ENCODE data around the gene CDC42SE2.
"Not testable (repeated sequence)": the region's sequence is repeated elsewhere in the genome, so short reads cannot be mapped to it uniquely, and the experiment has no call there.

The CDC42SE2 gene

DNA sequence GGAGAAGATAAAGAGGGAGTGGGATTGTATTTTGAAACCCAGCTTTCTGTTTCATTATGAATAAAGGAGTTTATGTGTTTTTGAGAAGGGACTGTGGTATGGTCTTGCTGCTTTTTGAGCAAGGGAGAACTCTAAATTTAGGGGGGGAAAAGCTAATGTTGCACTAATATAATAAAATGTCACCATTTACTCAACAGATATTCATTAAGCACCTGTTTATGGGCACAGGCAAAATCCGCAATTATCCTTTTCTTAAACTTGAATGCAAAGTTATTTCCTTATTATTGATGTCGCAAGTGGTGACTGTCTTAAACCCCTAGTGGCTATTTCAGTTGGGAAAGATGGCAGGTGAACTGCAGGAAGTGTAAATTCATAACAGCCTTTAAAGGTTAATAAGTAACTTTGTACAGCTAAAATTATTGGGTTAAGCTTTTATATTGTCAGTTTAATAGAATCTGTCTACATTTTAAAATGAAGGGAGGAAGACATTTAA, 1.5 kb downstream of the CDC42SE2 start:
- H3K4me3 ChIP-seq (ENCODE audit: low read length): peak overlapping the region; percentile 89
- TF ChIP-seq, protein P1, sequence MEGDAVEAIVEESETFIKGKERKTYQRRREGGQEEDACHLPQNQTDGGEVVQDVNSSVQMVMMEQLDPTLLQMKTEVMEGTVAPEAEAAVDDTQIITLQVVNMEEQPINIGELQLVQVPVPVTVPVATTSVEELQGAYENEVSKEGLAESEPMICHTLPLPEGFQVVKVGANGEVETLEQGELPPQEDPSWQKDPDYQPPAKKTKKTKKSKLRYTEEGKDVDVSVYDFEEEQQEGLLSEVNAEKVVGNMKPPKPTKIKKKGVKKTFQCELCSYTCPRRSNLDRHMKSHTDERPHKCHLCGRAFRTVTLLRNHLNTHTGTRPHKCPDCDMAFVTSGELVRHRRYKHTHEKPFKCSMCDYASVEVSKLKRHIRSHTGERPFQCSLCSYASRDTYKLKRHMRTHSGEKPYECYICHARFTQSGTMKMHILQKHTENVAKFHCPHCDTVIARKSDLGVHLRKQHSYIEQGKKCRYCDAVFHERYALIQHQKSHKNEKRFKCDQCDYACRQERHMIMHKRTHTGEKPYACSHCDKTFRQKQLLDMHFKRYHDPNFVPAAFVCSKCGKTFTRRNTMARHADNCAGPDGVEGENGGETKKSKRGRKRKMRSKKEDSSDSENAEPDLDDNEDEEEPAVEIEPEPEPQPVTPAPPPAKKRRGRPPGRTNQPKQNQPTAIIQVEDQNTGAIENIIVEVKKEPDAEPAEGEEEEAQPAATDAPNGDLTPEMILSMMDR (IDR thresholded peaks at IDR 0.05; ENCODE audit: insufficient read depth, low read depth, low read length, missing control alignments): peak; percentile 55
- DNase-seq (ENCODE audit: low read depth): peak; percentile 71

GRCh38 chr5:131266370-131267060, 2.7 kb downstream of the CDC42SE2 start:
- H3K4me3 ChIP-seq (ENCODE audit: low read length): no peak overlapping the region
- TF ChIP-seq, protein P1 (IDR thresholded peaks at IDR 0.05; ENCODE audit: insufficient read depth, low read depth, low read length, missing control alignments): no peak
- no peak for DNase-seq (ENCODE audit: low read depth)

DNA sequence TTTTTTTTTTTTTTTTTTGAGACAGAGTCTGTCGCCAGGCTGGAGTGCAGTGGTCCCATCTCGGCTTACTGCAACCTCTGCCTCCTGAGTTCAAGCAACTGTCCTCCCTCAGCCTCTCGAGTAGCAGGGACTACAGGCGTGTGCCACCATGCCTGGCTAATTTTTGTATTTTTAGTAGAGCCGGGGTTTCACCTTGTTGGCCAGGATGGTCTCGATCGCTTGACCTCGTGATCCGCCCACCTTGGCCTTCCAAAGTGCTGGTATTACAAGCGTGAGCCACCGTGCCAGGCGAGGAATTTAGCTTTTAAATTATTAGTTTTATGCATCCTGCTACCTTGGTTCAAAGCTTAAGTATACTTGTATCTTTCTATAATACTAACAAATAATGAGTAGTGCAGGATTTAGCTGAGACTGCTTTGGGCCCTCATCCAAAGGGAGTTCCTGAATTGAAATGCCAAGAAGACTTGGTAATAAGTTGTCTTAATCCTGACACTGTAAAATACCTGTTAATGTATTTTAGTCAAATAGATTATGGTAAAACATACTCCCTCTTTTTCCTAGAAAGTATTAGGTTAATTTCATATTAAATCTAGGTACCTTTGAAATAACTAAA, 5.0 kb downstream of the CDC42SE2 start:
- DNase-seq (ENCODE audit: low read depth): no peak
- H3K4me3 ChIP-seq (ENCODE audit: low read length): no peak overlapping the region

DNA sequence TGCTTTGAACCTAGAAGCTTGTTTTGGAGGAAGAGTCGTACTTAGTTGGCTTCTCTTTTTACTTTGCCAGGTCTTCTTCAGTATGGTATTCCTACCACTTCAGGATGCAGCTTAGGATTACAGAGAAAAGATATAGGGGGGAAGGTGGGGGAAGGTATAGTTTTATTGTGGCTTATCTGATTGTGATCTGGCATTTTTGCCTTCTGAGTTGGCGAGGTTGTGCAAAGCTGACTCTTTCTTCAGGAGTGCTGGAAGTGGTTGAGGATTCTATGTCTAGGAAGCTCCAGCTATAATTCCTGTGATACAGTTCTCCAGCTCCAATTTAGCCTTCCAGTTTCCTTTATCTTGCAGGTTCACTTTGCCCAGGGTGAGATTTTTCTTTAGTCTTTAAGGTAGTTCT, 7.0 kb downstream of the CDC42SE2 start:
- peak; percentile 41 for DNase-seq (ENCODE audit: low read depth)

More for the DNA sequence above, 5.0 kb downstream of the CDC42SE2 start:
- TF ChIP-seq, protein P1 (IDR thresholded peaks at IDR 0.05; ENCODE audit: insufficient read depth, low read depth, low read length, missing control alignments): no peak

DNA sequence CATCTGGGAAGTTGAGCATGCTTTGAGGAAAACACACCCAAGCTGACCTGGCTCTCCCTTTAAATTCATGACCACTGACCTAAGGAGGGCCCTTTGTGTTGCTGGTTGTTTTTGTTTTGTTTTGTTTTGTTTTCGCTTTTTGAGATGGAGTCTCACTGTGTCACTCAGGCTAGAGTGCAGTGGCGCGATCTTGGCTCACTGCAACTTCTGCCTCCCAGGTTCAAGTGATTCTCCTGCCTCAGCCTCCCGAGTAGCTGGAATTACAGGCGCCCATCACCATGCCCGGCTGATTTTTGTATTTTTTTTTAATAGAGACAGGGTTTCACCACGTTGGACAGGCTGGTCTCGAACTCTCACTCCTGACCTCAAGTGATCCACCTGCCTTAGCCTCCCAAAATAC, 8.0 kb downstream of the CDC42SE2 start:
- not testable (repeated sequence) for DNase-seq (ENCODE audit: low read depth); H3K4me3 ChIP-seq (ENCODE audit: low read length)

More for the DNA sequence above, 7.0 kb downstream of the CDC42SE2 start:
- TF ChIP-seq, protein P1 (IDR thresholded peaks at IDR 0.05; ENCODE audit: insufficient read depth, low read depth, low read length, missing control alignments): no peak
- no peak overlapping the region for H3K4me3 ChIP-seq (ENCODE audit: low read length)

DNA sequence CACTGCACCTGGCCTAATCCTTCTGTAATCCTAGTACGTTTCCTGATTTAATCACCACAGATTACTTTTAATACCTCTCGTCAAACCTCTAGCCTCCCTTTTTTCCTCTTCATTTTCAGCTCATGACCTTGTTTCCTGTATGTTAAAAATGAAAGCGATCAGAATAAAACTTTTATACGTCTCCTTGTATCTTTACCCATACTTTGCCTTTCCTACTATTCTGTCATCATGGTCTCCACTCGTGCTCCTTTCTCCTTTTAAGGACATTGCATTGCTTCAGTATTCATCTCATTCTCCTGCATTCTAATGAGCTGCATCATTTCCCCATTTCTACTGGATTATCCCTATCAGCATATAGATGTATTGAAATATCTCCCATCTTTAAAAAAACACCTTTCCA, 8.5 kb downstream of the CDC42SE2 start:
- DNase-seq (ENCODE audit: low read depth): no peak
- no peak overlapping the region for H3K4me3 ChIP-seq (ENCODE audit: low read length)
- TF ChIP-seq, protein P1 (IDR thresholded peaks at IDR 0.05; ENCODE audit: insufficient read depth, low read depth, low read length, missing control alignments): no peak

DNA sequence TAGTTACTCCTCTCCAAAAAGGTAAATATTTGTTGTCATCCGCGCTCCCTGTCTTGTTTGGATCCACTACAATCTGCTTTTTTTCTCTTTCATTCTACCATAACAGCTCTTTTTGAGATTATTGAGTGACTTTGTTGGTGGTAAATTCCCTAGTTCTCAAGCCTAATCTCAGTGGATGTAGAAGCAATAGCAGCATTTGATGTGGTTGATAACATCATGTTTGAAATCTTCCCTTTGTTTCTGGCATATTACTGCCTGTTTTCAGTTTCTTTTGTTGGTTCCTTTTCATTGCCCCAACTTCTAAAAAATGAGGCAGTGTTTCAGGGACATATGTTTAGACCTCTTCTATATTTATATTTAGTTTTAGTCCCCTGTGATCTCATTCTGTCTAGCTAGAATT, 8.9 kb downstream of the CDC42SE2 start:
- TF ChIP-seq, protein P1 (IDR thresholded peaks at IDR 0.05; ENCODE audit: insufficient read depth, low read depth, low read length, missing control alignments): no peak
- H3K4me3 ChIP-seq (ENCODE audit: low read length): no peak overlapping the region
- DNase-seq (ENCODE audit: low read depth): no peak
